HG03045 (cell line): ENCODE measurements around the gene CST11.

ENCODE experiments used
- ATAC-seq: cut with Tn5 transposase; IDR thresholded peaks from one replicate; pipeline ENCODE4 v1.9.1; 2021; ENCODE audit warnings: mild to moderate bottlenecking, moderate library complexity; ENCODE audit not compliant: unreplicated experiment

Gene CST11

GRCh38 chr20:23454816-23455215, 2.1 kb upstream of the CST11 start:
- no peak for ATAC-seq

- no peak for ATAC-seq
Measured at GRCh38 chr20:23453549-23454543, 1.2 kb upstream of the CST11 start.

- no peak for ATAC-seq
Measured at GRCh38 chr20:23451956-23452487, 654 bp downstream of the CST11 start.

- ATAC-seq, result no peak
Measured at GRCh38 chr20:23450877-23451276, 1.8 kb downstream of the CST11 start.

GRCh38 chr20:23449421-23449820, 3.3 kb downstream of the CST11 start:
- no peak for ATAC-seq

- no peak for ATAC-seq
Measured at GRCh38 chr20:23448167-23448566, 4.5 kb downstream of the CST11 start.

- no peak for ATAC-seq
Measured at GRCh38 chr20:23446505-23446904, 6.2 kb downstream of the CST11 start.

- no peak for ATAC-seq
Measured at GRCh38 chr20:23445596-23446217, 7.0 kb downstream of the CST11 start.

- ATAC-seq, result no peak
Measured at GRCh38 chr20:23444859-23445258, 7.8 kb downstream of the CST11 start.

GRCh38 chr20:23442436-23442835, 10.2 kb downstream of the CST11 start:
- ATAC-seq, result no peak

GRCh38 chr20:23441850-23442313, 10.8 kb downstream of the CST11 start:
- ATAC-seq, result peak; percentile 58

- no peak for ATAC-seq
Measured at GRCh38 chr20:23440004-23440403, 12.7 kb downstream of the CST11 start.

- no peak for ATAC-seq
Measured at GRCh38 chr20:23438661-23439060, 14.0 kb downstream of the CST11 start.

- ATAC-seq, result no peak
Measured at GRCh38 chr20:23437126-23437899, 15.4 kb downstream of the CST11 start.

GRCh38 chr20:23436681-23437080, 16.0 kb downstream of the CST11 start:
- no peak for ATAC-seq

GRCh38 chr20:23435626-23436539, 16.8 kb downstream of the CST11 start:
- ATAC-seq, result no peak

- no peak for ATAC-seq
Measured at GRCh38 chr20:23434521-23435313, 18.0 kb downstream of the CST11 start.

GRCh38 chr20:23433628-23434027, 19.0 kb downstream of the CST11 start:
- ATAC-seq, result no peak

- ATAC-seq, result no peak
Measured at GRCh38 chr20:23425129-23425528, 27.5 kb downstream of the CST11 start.
